Tibial artery (tissue), 4 donors: ENCODE measurements around the gene GRK4.

ENCODE experiments used
- DNase-seq, 2 donors: peaks; one replicate each; pipeline ENCODE4 v3.0.0-alpha.2; 2019
- H3K27ac ChIP-seq, 2 donors: fragments of 200-600 bp; sonication (generic) in 1 of 2; 1 replicate in 1 of 2; 2 replicates in 1 of 2; pipeline ENCODE4 v1.5.1; 2018 to 2019; ENCODE audit warnings: mild to moderate bottlenecking in 1 of 2
- H3K27me3 ChIP-seq, 2 donors: fragments of 200-600 bp; sonication (generic) in 1 of 2; one replicate each; pipeline versions ENCODE4 v1.5.1 to v1.6.0; 2016 to 2019
- H3K36me3 ChIP-seq, 3 donors: fragments of 200-600 bp; sonication (generic) in 2 of 3; one replicate each; pipeline ENCODE4 v1.5.1; 2016 to 2019; ENCODE audit warnings: mild to moderate bottlenecking in 2 of 3
- H3K4me1 ChIP-seq, 4 donors: fragments of 200-600 bp; sonication (generic) in 2 of 4; 1 replicate in 3 of 4; 2 replicates in 1 of 4; pipeline ENCODE4 v1.5.1; 2016 to 2019
- H3K4me3 ChIP-seq, 2 donors: fragments of 200-600 bp; sonication (generic) in 1 of 2; 1 replicate in 1 of 2; 2 replicates in 1 of 2; pipeline ENCODE4 v1.5.1; 2018 to 2019; ENCODE audit warnings: mild to moderate bottlenecking in 2 of 2
- H3K9me3 ChIP-seq, 3 donors: fragments of 200-600 bp; sonication (generic) in 1 of 3; one replicate each; pipeline ENCODE4 v1.5.1; 2016 to 2019
- intact Hi-C: fragments of 100-400 bp; cut with DNase I; formaldehyde crosslinking; loops from one replicate; pipeline ENCODE4 v1.15.0; 2023; ENCODE audit warnings: low total_unique reads
- TF ChIP-seq, protein P1 (sequence below), 2 experiments: fragments of 200-600 bp in 1 of 2; fragments of 450-650 bp in 1 of 2; IDR thresholded peaks; one replicate each; pipeline ENCODE4 v1.5.1; 2017 to 2019; ENCODE audit warnings: antibody characterized with exemption in 2 of 2, mild to moderate bottlenecking in 1 of 2, moderate library complexity in 1 of 2

The GRK4 gene

GRCh38 chr4:3031357-3032082 is 68.1 kb downstream of the GRK4 start:
- TF ChIP-seq, protein P1, sequence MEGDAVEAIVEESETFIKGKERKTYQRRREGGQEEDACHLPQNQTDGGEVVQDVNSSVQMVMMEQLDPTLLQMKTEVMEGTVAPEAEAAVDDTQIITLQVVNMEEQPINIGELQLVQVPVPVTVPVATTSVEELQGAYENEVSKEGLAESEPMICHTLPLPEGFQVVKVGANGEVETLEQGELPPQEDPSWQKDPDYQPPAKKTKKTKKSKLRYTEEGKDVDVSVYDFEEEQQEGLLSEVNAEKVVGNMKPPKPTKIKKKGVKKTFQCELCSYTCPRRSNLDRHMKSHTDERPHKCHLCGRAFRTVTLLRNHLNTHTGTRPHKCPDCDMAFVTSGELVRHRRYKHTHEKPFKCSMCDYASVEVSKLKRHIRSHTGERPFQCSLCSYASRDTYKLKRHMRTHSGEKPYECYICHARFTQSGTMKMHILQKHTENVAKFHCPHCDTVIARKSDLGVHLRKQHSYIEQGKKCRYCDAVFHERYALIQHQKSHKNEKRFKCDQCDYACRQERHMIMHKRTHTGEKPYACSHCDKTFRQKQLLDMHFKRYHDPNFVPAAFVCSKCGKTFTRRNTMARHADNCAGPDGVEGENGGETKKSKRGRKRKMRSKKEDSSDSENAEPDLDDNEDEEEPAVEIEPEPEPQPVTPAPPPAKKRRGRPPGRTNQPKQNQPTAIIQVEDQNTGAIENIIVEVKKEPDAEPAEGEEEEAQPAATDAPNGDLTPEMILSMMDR (IDR thresholded peaks at IDR 0.05) = no peak
- no peak for DNase-seq
- intact Hi-C loops = no loop called here

GRCh38 chr4:3034231-3034630 is 70.9 kb downstream of the GRK4 start:
- Histone ChIP-seq H3K4me3 (no peak overlapping the region), H3K4me1 (peaks cover 0 to 17% (median 8%) of the 10 kb centered on the region in 4 donors), H3K36me3 (no peaks in the 10 kb centered on the region), H3K9me3 (no peaks in the 10 kb centered on the region), H3K27ac (no peak overlapping the region), H3K27me3 (no peaks in the 10 kb centered on the region)
- DNase-seq = no peak
- TF ChIP-seq, protein P1 (IDR thresholded peaks at IDR 0.05) = no peak
- intact Hi-C loops = no loop called here

More at GRCh38 chr4:3031357-3032082, 68.1 kb downstream of the GRK4 start:
- Histone ChIP-seq H3K36me3 (no peaks in the 10 kb centered on the region), H3K4me1 (no peaks in the 10 kb centered on the region), H3K4me3 (no peak overlapping the region), H3K27me3 (no peaks in the 10 kb centered on the region), H3K9me3 (no peaks in the 10 kb centered on the region), H3K27ac (no peak overlapping the region)

DNA sequence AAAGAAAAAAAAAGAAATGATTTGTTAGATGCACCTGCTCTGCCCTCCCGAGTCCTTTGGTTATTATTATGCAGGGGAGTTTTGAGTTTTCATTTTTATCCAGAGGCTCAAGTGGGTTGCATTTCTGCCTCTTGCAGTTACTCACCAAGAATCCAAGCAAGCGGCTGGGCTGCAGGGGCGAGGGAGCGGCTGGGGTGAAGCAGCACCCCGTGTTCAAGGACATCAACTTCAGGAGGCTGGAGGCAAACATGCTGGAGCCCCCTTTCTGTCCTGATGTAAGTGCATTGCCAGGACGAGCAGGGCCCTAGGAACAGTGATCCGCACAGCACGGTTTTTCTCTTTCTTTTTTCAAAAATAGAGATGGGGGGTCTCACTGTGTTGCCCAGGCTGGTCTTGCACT is 71.9 kb downstream of the GRK4 start:
- Histone ChIP-seq H3K36me3 (no peaks in the 10 kb centered on the region), H3K4me3 (no peak overlapping the region), H3K4me1 (peaks cover 0 to 17% (median 8%) of the 10 kb centered on the region in 4 donors), H3K27ac (no peak overlapping the region), H3K27me3 (no peaks in the 10 kb centered on the region), H3K9me3 (no peaks in the 10 kb centered on the region)
- no peak for DNase-seq
- intact Hi-C loops = loop anchor here (5.0 kb wide), 1 partner anchor 273 kb away; no protein-coding TSS in a partner anchor
- TF ChIP-seq, protein P1 (IDR thresholded peaks at IDR 0.05) = no peak

DNA sequence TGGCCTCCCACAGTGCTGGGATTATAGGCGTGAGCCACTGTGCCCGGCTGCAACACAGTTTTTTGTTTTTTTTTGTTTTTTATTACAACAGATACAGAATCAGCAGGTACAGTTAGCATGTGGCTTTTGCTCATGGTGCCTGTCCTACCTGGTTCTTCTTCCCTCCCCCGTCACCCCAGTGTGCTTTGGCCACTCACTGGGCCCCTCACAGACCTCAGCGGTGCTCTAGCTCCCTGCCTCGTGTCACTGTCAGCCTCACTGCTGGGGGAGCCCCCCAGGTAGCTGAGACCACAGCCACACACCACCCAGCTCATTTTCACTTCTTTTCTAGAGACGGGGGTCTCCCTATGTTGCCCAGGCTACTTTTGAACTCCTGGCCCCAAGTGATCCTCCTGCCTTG is 72.3 kb downstream of the GRK4 start:
- Histone ChIP-seq H3K4me3 (no peak overlapping the region), H3K36me3 (no peaks in the 10 kb centered on the region), H3K27me3 (no peaks in the 10 kb centered on the region), H3K4me1 (peaks cover 0 to 17% (median 8%) of the 10 kb centered on the region in 4 donors), H3K27ac (no peak overlapping the region), H3K9me3 (no peaks in the 10 kb centered on the region)
- no peak for DNase-seq
- TF ChIP-seq, protein P1 (IDR thresholded peaks at IDR 0.05) = no peak
- intact Hi-C loops = loop anchor here (5.0 kb wide), 1 partner anchor 273 kb away; no protein-coding TSS in a partner anchor

GRCh38 chr4:3036131-3036952 is 73.0 kb downstream of the GRK4 start:
- H3K27ac ChIP-seq = no peak overlapping the region
- DNase-seq = no peak
- TF ChIP-seq, protein P1 (IDR thresholded peaks at IDR 0.05) = no peak
- H3K27me3 ChIP-seq = no peaks in the 10 kb centered on the region
- peaks cover 0 to 20% (median 11%) of the 10 kb centered on the region in 4 donors for H3K4me1 ChIP-seq
- H3K9me3 ChIP-seq = no peaks in the 10 kb centered on the region
- intact Hi-C loops = loop anchor here (5.0 kb wide), 1 partner anchor 274 kb away; no protein-coding TSS in a partner anchor
- H3K36me3 ChIP-seq = no peaks in the 10 kb centered on the region
- no peak overlapping the region for H3K4me3 ChIP-seq
